HL-60 (cell line): ENCODE results near the gene GPN1.

Experiments
- DNase-seq, 2 experiments: peaks; one replicate each; pipeline ENCODE4 v3.0.0-alpha.2; 2010 to 2020; ENCODE audit warnings: low read depth in 1 of 2, low spot score in 1 of 2
- H3K27ac ChIP-seq: fragments of 250-450 bp; sonication (Bioruptor Pico); replicated peaks from 2 replicates; pipeline ENCODE4 v1.5.1; 2020; ENCODE audit warnings: mild to moderate bottlenecking, moderate library complexity
- H3K27me3 ChIP-seq: fragments of 250-450 bp; sonication (Bioruptor Pico); 2 replicates; pipeline ENCODE4 v1.5.1; 2021; ENCODE audit warnings: mild to moderate bottlenecking, moderate library complexity; ENCODE audit not compliant: insufficient read depth, poor library complexity, severe bottlenecking
- H3K4me3 ChIP-seq: replicated peaks from 2 replicates; pipeline ENCODE4 v1.5.1; 2011; ENCODE audit warnings: mild to moderate bottlenecking, control low read depth, low read length; ENCODE audit not compliant: insufficient read depth
- GABPA ChIP-seq: IDR thresholded peaks from 2 replicates; pipeline ENCODE4 v1.6.1; 2012; ENCODE audit warnings: low read depth
- POLR2AphosphoS5 ChIP-seq: IDR thresholded peaks from 2 replicates; pipeline ENCODE4 v1.6.1; 2012; ENCODE audit warnings: low read depth
- REST ChIP-seq: IDR thresholded peaks from 2 replicates; pipeline ENCODE4 v1.6.1; 2012; ENCODE audit warnings: low read depth; ENCODE audit not compliant: insufficient replicate concordance
- SPI1 ChIP-seq: IDR thresholded peaks from 2 replicates; pipeline ENCODE4 v1.6.1; 2012; ENCODE audit warnings: low read depth, mild to moderate bottlenecking, borderline replicate concordance
- TF ChIP-seq, protein P1 (sequence below): IDR thresholded peaks from one replicate; pipeline ENCODE4 v1.5.1; 2011; ENCODE audit warnings: low read length, control low read depth, inconsistent platforms; ENCODE audit not compliant: insufficient read depth

GPN1 gene

DNA sequence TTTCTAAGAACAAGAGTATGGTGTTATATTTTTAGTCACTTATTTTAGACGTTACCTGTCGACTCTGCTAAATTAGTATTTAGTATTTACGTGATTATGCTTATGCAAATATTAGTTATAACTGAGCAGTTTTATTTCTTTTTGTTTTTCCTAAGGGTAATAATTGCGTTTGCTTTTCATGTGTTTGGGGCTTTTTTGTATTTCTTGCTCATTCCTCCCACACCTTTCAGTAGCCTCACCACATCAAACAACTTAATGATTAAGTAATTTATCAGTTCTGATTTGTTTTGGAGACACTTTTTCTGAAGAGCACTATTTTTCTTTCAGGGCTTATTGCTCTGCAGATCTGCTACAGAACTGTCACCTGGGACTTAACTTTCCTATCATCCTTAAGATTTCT, 42.4 kb downstream of the GPN1 start:
- TF ChIP-seq SPI1 (no peak), POLR2AphosphoS5 (no peak), REST (no peak), GABPA (no peak)
- TF ChIP-seq, protein P1, sequence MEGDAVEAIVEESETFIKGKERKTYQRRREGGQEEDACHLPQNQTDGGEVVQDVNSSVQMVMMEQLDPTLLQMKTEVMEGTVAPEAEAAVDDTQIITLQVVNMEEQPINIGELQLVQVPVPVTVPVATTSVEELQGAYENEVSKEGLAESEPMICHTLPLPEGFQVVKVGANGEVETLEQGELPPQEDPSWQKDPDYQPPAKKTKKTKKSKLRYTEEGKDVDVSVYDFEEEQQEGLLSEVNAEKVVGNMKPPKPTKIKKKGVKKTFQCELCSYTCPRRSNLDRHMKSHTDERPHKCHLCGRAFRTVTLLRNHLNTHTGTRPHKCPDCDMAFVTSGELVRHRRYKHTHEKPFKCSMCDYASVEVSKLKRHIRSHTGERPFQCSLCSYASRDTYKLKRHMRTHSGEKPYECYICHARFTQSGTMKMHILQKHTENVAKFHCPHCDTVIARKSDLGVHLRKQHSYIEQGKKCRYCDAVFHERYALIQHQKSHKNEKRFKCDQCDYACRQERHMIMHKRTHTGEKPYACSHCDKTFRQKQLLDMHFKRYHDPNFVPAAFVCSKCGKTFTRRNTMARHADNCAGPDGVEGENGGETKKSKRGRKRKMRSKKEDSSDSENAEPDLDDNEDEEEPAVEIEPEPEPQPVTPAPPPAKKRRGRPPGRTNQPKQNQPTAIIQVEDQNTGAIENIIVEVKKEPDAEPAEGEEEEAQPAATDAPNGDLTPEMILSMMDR = no peak
- no peak overlapping the region for H3K4me3 ChIP-seq
- DNase-seq = no peak

DNA sequence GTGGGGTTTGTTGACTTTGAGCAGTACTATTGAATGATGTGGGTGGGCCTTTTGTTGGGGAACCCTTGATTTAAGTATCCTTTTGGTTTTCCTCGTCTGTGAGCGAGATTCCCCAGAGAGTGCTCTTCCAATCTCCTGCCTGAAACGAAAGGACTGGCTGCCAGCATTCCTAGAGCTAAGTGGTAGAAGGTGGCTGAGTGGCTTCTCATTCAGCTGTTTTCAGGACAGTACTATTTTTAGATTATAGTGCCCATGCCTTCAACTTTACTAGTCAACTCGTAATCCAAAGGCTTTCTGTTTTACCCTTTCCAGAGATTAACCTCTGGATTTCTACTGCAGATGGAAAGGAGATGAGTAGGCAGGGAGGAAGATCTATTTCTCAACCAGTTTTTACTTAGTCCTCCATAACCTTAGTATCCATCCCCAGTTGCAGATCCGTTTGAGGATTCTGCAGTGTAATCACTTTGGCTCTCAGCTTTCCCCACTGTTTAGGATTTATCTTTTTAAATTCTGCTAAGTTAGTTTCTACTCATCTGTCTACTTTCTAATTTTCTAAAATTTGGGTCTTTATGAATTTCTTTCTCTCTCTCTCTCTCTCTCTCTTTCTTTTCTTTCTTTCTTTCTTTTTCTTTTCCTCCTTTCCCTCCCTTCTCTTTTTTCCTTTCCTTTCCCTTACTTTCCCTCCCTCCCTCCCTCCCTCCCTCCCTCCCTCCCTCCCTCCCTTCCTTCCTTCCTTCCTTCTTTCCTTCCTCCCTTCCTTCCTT, 44.1 kb downstream of the GPN1 start:
- no peak for DNase-seq
- Histone ChIP-seq H3K27me3 (no peaks in the 10 kb centered on the region), H3K27ac (no peak overlapping the region), H3K4me3 (no peak overlapping the region)
- TF ChIP-seq REST = no peak
- no peak for TF ChIP-seq POLR2AphosphoS5
- no peak for TF ChIP-seq SPI1
- TF ChIP-seq GABPA = no peak
- TF ChIP-seq, protein P1 = no peak

More for the DNA sequence above, 42.4 kb downstream of the GPN1 start:
- Histone ChIP-seq H3K27ac (no peak overlapping the region), H3K27me3 (no peaks in the 10 kb centered on the region)

GRCh38 chr2:27680571-27680970, 51.7 kb downstream of the GPN1 start:
- H3K27me3 ChIP-seq = no peaks in the 10 kb centered on the region
- no peak for DNase-seq
- TF ChIP-seq REST (no peak), GABPA (no peak), SPI1 (no peak), POLR2AphosphoS5 (no peak)
- TF ChIP-seq, protein P1 = no peak
- H3K4me3 ChIP-seq = no peak overlapping the region
- H3K27ac ChIP-seq = no peak overlapping the region
